GM06990 (cell line): Measurements from ENCODE around the gene MISP.
"Not testable (repeated sequence)": the region's sequence is repeated elsewhere in the genome, so short reads cannot be mapped to it uniquely, and the experiment has no call there.

Experiments
- DNase-seq: peaks from one replicate; pipeline ENCODE4 v3.0.0-alpha.2; 2011; ENCODE audit not compliant: insufficient read length; ENCODE audit errors: extremely low read depth
- H3K27me3 ChIP-seq: replicated peaks from 2 replicates; pipeline ENCODE4 v1.6.0; 2011; ENCODE audit warnings: low read length; ENCODE audit not compliant: control insufficient read depth, insufficient read depth
- H3K36me3 ChIP-seq: 2 replicates; pipeline ENCODE4 v1.5.1; 2011; ENCODE audit warnings: low read length; ENCODE audit not compliant: control insufficient read depth, insufficient read depth
- H3K4me3 ChIP-seq: replicated peaks from 2 replicates; pipeline ENCODE4 v1.5.1; 2011; ENCODE audit warnings: low read depth, mild to moderate bottlenecking, control low read depth, low read length
- TF ChIP-seq, protein P1 (sequence below): IDR thresholded peaks from 2 replicates; pipeline ENCODE4 v1.5.1; 2011; ENCODE audit warnings: low read length, control low read depth, mild to moderate bottlenecking, inconsistent platforms; ENCODE audit not compliant: insufficient read depth, poor library complexity, severe bottlenecking

Gene MISP

DNA sequence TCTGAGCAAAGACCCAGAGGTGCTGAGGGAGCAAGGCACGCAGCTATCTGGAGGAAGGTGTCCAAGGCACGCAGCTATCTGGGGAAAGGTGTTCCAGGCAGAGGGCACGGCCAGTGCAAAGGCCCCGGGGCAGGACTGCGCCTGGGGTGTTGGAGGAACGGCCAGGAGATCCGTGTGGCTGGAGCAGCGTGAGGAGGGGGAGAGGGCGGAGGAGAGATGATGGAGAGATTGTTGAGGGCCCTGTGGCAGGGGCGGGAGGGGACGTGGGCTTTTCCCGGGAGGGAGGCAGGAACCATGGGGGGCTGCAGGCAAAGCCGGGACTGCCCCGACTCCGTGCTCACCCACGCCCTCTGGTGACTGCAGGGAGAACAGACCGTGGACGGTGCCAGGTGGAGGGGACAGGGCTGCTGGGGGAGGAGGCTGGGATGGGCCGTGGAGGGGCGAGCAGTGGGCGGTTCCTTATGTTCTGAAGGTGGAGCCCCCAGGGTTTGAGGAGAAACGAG lies 13.3 kb upstream of the MISP start:
- Histone ChIP-seq H3K36me3 (no peaks in the 10 kb centered on the region), H3K27me3 (no peaks in the 10 kb centered on the region), H3K4me3 (no peak overlapping the region)
- TF ChIP-seq, protein P1, sequence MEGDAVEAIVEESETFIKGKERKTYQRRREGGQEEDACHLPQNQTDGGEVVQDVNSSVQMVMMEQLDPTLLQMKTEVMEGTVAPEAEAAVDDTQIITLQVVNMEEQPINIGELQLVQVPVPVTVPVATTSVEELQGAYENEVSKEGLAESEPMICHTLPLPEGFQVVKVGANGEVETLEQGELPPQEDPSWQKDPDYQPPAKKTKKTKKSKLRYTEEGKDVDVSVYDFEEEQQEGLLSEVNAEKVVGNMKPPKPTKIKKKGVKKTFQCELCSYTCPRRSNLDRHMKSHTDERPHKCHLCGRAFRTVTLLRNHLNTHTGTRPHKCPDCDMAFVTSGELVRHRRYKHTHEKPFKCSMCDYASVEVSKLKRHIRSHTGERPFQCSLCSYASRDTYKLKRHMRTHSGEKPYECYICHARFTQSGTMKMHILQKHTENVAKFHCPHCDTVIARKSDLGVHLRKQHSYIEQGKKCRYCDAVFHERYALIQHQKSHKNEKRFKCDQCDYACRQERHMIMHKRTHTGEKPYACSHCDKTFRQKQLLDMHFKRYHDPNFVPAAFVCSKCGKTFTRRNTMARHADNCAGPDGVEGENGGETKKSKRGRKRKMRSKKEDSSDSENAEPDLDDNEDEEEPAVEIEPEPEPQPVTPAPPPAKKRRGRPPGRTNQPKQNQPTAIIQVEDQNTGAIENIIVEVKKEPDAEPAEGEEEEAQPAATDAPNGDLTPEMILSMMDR, result peak; percentile 77
- no peak for DNase-seq

GRCh38 chr19:738509-739128 lies 12.3 kb upstream of the MISP start:
- no peak for DNase-seq
- Histone ChIP-seq H3K4me3 (no peak overlapping the region), H3K36me3 (no peaks in the 10 kb centered on the region), H3K27me3 (no peaks in the 10 kb centered on the region)
- TF ChIP-seq, protein P1, result no peak

DNA sequence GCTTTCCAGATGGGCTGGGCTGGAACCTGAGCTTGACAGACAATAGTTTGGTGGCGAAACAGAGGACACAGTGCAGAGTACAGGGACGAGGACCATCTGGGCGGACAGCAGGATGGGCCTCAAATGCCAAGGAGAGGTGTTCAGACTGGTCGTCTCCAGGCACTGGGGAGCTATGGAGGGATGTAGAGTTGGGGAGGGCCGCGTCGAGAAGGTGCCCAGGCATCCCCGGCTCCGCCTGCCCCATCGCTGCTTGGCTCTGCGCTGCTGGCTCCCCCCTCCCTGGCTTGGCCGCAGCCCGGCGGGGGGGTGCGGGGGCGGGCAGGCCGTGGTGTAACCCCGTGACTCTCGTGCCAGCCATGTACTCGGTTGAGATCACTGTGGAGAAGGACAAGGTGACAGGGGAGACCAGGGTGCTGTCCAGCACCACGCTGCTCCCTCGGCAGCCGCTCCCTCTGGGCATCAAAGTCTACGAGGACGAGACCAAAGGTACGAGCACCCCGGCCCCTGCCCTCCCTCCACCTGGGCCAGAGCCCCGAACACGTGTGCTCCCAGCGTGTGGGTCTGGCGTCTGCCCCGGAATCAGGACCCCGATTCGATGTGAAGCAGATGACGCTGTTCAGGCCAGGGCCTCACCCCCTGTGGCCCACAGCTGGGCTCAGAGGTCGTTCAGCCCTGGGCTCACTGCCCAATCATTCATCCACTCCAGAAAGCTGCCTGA lies 10.8 kb upstream of the MISP start:
- DNase-seq, result no peak

DNA sequence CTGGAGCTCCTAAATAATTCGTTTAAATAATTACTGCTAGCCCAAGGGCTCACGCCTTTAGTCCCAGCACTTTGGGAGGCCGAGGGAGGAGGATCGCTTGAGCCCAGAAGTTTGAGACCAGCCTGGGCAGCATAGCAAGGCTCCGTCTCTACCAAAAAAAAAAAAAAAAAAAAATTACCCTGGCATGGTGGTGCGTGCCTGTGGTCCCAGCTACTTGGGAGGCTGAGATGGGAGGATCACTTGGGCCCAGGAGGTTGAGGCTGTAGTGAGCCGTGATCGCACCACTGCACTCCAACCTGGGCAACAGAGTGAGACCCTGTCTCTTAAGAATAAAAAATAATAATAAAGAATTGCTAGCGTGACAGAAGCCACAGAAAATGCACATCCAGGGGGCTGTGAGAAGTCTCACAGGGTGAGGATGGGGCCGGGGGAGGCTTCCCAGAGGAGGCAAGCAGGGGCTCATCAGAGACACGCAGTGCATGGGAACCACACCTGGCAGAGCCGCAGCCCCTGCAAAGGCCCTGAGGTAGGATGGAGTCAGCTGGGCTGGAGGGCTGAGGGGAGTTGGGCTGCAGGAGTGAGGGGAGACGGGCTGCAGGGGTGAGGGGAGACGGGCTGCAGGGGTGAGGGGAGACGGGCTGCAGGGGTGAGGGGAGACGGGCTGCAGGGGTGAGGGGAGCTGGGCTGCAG lies 10.0 kb upstream of the MISP start:
- not testable (repeated sequence) for H3K36me3 ChIP-seq, H3K27me3 ChIP-seq, H3K4me3 ChIP-seq, DNase-seq

More for the DNA sequence above, 10.8 kb upstream of the MISP start:
- TF ChIP-seq, protein P1, result no peak
- Histone ChIP-seq H3K27me3 (no peaks in the 10 kb centered on the region), H3K36me3 (no peaks in the 10 kb centered on the region), H3K4me3 (no peak overlapping the region)

- Histone ChIP-seq H3K36me3 (no peaks in the 10 kb centered on the region), H3K27me3 (no peaks in the 10 kb centered on the region), H3K4me3 (no peak overlapping the region)
- TF ChIP-seq, protein P1, result peak; percentile 47
- no peak for DNase-seq
Observed at GRCh38 chr19:741506-742131, 9.3 kb upstream of the MISP start.
